ENCODE data around the gene VSTM2B.
A peak's percentile ranks its signal among the peaks of the same experiment; 100 is the strongest.
"Not testable (repeated sequence)": the region's sequence is repeated elsewhere in the genome, so short reads cannot be mapped to it uniquely, and the experiment has no call there.

VSTM2B gene

GRCh38 chr19:29525901-29526729, at the start of gene VSTM2B:
VSTM2B (plus strand) TSS chr19:29525994; CDS start chr19:29526584, 590 bp downstream.
- no peak for DNase-seq (ENCODE audit: low spot score)

GRCh38 chr19:29476528-29476927, 49.3 kb upstream of the VSTM2B start:
- no peak for DNase-seq (ENCODE audit: low spot score)

- DNase-seq (ENCODE audit: low spot score), result no peak
Measured at GRCh38 chr19:29477831-29478577, 47.8 kb upstream of the VSTM2B start.

GRCh38 chr19:29478578-29479565, 46.9 kb upstream of the VSTM2B start:
- no peak for DNase-seq (ENCODE audit: low spot score)

- no peak for DNase-seq (ENCODE audit: low spot score)
Measured at GRCh38 chr19:29479941-29480340, 45.9 kb upstream of the VSTM2B start.

GRCh38 chr19:29480507-29480906, 45.3 kb upstream of the VSTM2B start:
- no peak for DNase-seq (ENCODE audit: low spot score)

- no peak for DNase-seq (ENCODE audit: low spot score)
Measured at GRCh38 chr19:29482855-29483640, 42.7 kb upstream of the VSTM2B start.

- no peak for DNase-seq (ENCODE audit: low spot score)
Measured at GRCh38 chr19:29483641-29483920, 42.2 kb upstream of the VSTM2B start.

GRCh38 chr19:29483944-29484581, 41.7 kb upstream of the VSTM2B start:
- DNase-seq (ENCODE audit: low spot score), result no peak

- no peak for DNase-seq (ENCODE audit: low spot score)
Measured at GRCh38 chr19:29484876-29485275, 40.9 kb upstream of the VSTM2B start.

GRCh38 chr19:29485293-29485692, 40.5 kb upstream of the VSTM2B start:
- no peak for DNase-seq (ENCODE audit: low spot score)

- DNase-seq (ENCODE audit: low spot score), result not testable (repeated sequence)
Measured at GRCh38 chr19:29486961-29487360, 38.8 kb upstream of the VSTM2B start.

GRCh38 chr19:29487432-29487831, 38.4 kb upstream of the VSTM2B start:
- no peak for DNase-seq (ENCODE audit: low spot score)

- DNase-seq (ENCODE audit: low spot score), result no peak
Measured at GRCh38 chr19:29488316-29488715, 37.5 kb upstream of the VSTM2B start.

GRCh38 chr19:29489172-29489951, 36.4 kb upstream of the VSTM2B start:
- no peak for DNase-seq (ENCODE audit: low spot score)

- DNase-seq (ENCODE audit: low spot score), result no peak
Measured at GRCh38 chr19:29491491-29491890, 34.3 kb upstream of the VSTM2B start.

- no peak for DNase-seq (ENCODE audit: low spot score)
Measured at GRCh38 chr19:29491995-29492577, 33.7 kb upstream of the VSTM2B start.

- peak; percentile 79 for DNase-seq (ENCODE audit: low spot score)
Measured at GRCh38 chr19:29492769-29493168, 33.0 kb upstream of the VSTM2B start.

GRCh38 chr19:29495091-29495490, 30.7 kb upstream of the VSTM2B start:
- DNase-seq (ENCODE audit: low spot score), result no peak
